ENCODE measurements around the gene ANKRD16. TPM values are rescaled to one million over a fixed set of nuclear protein-coding genes. Genes with fewer than 3 reads are reported as not detected.

The ANKRD16 gene
- total and polyA plus RNA-seq, 2 of the 8 experiments (the other 6 are each of a cell fraction or from before 2014, with no cell fraction given), result 8.2 to 12.7 TPM

DNA sequence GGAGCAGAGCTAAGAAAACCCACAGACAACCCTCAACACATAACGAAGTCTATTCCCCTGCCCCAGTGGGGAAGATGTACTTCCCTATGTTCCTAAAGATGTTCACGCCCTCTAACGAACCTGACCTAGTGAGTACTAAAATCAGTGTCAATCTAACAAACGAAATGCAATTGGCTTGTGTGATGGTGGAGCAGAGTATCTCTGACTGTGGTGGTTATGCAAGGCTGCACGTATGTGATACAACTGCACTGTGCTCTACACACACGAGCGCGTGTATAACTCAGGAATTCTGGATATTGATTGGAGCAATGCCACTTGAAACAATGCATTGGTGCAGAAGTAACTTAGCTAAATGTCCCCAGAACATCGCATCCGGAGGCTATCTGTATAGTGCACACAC is 1.3 kb downstream of the ANKRD16 start (continued):
- TF ChIP-seq CHD7 (IDR thresholded peaks at IDR 0.05; ENCODE audit: insufficient replicate concordance, low read length) (no peak), TAF7 (optimal IDR thresholded peaks at IDR 0.05; ENCODE audit: borderline replicate concordance, low read depth, low read length) (no peak), SIRT6 (IDR thresholded peaks at IDR 0.05; ENCODE audit: low read length) (no peak), KDM4A (IDR thresholded peaks at IDR 0.05; ENCODE audit: low read depth, low read length, severe bottlenecking) (no peak), RFX5 (IDR thresholded peaks at IDR 0.05; ENCODE audit: borderline replicate concordance, low read depth, low read length) (no peak), POU5F1 (IDR thresholded peaks at IDR 0.05; ENCODE audit: low read depth, low read length) (no peak)
- TF ChIP-seq, protein P1, sequence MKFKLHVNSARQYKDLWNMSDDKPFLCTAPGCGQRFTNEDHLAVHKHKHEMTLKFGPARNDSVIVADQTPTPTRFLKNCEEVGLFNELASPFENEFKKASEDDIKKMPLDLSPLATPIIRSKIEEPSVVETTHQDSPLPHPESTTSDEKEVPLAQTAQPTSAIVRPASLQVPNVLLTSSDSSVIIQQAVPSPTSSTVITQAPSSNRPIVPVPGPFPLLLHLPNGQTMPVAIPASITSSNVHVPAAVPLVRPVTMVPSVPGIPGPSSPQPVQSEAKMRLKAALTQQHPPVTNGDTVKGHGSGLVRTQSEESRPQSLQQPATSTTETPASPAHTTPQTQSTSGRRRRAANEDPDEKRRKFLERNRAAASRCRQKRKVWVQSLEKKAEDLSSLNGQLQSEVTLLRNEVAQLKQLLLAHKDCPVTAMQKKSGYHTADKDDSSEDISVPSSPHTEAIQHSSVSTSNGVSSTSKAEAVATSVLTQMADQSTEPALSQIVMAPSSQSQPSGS (IDR thresholded peaks at IDR 0.05; ENCODE audit: low read length), result no peak
